NCI-H2107 (cell line): ENCODE results near the gene KIF1C.

Experiments
- DNase-seq: peaks from one replicate; lab custom pipeline; 2025; lab: John Stamatoyannopoulos, UW

KIF1C gene

DNA sequence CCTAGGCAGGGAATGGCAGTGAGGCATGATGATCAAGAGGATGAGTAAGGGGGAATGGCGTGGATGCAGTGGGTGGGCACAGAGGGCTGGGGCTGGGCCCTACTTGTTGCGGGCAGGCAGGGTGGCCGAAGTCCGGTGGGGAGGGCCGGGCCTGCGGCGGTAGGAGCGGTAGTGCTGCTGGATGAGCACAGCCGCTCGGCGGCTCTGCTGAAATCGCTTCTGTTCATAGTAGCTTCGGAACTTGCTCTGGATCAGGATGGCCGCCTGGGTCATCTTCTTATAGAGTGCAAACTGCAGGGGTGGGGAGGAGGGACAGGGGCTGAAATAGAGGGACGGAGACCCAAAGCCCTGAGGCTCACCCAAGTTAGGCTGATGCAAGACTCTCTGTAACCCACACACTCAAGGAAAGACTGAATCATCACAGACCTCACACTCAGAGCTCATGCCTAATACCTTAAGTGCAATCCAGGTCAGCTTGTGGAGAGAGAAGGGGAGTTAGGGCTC lies 28.7 kb upstream of the KIF1C start:
- DNase-seq, result no peak

DNA sequence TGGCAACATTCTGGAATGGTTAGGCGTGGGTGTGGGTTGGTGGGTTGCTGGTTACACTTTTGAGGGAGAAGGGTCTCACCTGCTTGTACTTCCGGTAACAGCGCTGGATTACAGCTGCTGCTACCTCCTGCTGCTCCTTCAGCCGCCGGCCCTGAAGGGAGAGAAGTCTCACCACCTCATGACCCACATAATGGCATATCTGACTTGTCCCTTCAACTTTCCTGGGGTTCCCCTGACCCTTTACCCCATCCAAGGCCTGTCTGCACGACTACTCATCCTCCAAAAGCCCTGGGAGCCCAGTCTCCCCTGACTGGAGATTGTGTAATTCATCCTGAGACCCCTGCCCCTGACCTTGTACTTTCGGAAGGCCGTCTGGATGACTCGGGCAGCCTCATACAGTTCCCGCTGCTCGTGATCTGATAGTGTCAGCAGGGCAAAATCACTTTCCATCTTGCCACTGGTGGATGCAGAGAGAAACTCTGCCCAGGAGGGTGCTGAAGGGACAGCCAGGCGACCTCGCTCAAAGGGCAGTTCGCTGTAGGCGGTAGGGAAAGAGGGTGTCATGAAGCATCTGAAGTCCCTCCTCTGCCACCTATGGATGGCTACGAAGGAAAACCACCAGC lies 28.1 kb upstream of the KIF1C start:
- no peak for DNase-seq

DNA sequence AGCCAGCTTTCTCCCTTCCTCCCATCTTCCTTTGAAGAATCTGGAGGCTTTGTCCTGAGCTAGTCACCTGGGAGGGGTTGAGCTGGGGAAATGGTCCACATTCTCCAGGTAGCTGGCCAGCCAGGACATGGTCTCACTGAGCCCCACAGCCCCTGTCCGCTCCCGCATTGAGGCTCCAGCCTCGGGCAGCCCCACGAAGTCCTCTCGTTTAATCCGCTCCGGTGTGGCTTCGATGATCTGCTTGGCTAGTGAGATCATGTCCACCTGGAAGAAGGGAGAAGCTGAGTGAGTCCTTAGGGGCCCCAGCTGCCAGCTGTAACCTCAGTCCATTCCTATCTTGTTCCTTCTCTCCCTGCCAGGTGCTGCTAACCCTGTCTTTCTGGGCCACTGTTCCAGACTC lies 27.5 kb upstream of the KIF1C start:
- no peak for DNase-seq

DNA sequence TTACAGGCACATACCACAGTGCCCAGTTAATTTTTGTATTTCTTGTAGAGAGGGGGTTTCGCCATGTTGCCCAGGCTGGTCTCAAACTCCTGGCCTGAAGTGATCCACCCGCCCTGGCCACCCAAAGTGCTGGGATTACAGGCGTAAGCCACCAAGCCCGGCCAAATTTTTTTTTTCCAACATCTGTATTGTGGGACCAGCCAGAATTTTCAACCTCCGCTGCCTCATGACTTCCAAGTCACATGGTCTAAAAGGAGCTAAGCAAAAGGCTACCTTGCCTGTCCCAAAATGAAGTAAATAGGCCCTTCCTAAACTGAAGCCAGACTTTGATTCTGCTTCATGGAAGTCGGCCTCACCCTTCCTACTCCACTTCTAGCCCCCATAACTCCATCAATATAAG lies 25.9 kb upstream of the KIF1C start:
- DNase-seq, result no peak

DNA sequence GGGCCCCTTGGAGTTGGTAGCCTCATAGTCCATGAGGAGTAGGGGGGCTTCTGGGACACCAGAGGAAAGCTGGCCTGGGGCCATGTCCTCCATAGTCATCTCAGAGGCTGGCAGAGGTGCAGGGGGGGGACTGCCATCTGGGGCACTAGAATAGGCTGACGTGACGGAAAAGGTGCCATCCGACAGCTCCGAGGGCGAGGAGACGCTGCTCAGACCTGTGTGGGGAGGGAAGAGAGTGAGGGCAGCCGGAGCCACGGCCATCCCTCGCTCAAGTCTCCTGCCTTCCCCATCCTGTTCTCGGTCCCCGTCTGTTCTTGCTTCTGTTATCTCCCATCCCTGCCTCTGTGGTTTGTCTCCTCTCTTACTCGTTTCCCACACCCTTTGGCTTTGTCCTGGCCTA lies 25.4 kb upstream of the KIF1C start:
- DNase-seq, result no peak

DNA sequence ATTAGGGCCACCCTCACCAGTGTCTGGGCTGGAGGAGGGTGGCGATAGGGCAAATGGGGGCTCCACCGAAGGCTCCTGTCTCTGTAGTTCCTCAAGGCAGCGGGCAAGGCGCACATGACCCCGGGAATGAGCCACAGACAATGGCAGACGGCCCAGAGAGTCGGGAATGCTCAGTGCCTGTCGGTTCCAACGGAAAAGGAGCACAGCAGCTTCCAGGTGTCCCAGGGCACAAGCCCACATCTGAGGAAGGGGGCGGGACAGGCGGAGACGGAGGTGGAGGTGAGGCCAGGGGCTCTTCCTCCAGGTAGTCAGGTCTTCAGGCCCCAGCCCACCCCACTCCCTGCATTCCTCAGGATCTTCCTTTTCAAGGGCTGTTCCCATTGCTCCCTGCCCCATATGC lies 25.0 kb upstream of the KIF1C start:
- DNase-seq, result no peak

DNA sequence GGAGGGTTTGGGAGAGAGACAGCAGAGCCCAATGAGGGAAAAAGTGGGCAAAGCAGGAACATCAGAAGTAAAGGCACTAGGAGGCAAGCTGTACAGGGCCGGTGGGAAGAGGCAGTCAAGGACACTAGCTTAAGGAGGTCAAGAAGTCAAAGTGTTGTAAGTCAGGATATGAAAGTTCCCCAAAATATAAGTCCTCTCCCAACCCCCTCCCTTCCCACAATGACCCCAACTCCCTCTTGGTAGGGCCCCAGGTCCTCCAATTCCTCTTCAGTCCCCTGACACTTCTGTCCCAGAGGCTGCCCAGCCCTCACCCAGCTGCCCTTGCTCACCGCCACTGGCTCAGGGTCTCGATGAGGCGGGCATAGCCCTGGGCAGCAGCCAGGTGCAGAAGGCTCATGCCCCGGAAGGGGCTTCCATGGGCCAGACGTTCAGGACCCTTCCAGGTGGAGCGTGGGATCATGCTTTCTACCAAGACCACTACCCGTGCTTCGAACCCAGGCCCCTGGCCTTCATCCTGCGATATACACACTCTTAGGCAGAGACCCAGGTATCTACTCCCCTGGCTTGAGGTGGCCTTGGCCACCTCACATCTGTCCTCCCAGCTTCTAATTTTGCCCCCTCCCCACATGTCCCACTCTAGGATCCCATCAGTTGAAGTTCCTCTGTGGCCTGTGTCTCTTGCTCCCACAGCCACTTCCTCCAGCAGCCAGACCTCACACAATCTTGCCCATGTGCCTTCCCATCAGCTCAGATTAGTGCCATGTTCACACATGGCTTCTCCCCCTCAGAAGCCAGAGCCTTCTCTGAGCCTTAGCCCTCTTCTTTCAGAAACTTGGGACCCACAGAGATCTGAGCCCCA lies 24.3 kb upstream of the KIF1C start:
- no peak for DNase-seq

DNA sequence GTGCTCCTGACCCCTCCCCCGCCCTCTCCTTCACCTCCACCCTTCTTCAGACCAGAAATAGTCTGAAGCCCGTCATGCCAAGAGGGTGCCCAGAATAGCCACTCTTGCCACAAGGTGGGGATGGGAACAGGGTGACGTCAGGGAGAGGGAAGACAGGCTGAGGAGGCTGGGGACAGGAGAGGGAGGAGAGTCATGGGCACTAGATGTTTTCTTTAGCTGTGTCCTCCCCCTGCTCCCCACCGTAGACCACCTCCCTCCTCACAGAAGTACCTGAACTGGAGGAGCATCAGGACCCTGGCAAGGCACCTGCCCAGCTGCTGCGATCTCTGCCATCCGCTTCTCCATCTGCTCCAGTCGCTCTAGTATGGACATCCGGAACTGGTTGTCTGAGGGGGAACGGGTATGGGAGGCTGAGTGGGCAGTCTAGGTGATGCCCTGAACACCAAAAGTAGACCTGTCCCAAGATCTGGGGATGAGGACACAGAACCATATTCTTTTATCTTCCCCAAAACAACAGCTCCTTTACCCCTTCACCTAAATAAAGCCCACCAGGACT lies 23.6 kb upstream of the KIF1C start:
- DNase-seq, result no peak

DNA sequence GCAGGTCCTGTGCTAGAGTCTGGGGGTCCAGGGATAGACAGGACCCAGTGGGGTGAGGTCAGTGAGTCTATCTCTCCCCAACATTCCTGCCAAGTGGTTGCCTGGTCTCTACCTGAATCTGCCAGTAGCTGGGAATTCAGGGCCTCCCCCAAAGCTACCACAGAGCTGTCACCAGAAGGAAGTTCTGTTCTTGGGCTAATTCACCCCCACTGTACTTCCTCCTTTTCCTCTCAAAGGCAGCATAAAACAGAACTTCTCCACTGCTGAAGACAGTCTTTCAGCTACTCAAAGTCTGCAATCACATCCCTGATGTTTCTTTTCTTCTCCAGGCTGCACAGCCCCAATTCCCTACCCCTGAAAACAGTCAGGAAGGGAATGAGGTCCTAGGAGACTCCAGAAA lies 19.0 kb upstream of the KIF1C start:
- no peak for DNase-seq

DNA sequence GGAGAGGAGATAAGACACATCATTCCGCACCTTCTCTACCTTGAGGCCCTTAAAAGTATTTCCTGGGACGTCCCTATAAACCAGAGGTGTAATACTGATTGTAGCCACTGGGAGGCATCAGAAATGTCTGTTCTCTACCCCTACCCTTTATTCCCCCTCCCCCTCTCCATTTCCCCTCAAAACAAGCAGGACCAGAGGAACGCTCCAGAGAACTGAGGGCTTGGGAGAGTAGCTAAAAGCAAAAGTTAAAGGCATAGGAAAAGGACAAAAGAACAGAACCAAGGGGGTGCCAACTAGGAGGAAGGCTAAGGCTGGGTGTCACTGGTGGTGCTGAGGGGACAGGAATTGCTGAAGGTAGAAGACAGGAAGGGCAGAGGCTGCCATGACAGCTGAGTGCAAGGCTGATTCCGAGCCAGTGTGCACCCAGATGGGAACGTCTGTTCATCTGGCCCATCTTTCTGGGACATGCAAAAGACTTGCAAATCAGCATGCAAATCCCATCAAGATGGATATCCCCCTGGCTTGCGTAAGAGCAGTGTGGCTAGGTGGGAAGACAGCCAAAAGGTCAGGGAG lies 17.0 kb upstream of the KIF1C start:
- no peak for DNase-seq

DNA sequence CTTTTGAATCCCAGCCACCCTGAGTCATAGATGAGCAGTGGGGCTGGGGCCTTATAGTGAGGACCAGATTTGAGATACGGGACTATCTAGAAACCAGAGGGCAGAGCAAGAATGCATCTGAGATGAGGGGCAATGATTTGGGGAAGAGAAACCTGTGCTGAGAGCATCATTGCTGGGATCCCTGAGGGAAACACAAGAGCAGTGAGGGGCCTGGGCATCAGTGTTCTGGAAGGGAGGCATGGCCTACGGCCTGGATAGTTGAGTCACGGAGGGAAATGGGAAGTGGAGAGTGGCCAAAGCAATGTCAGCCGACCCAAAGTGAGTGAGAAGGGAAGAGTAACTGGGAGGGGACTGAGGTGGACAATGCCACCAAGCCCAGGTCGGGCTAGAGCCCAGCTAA lies 15.4 kb upstream of the KIF1C start:
- DNase-seq, result no peak

DNA sequence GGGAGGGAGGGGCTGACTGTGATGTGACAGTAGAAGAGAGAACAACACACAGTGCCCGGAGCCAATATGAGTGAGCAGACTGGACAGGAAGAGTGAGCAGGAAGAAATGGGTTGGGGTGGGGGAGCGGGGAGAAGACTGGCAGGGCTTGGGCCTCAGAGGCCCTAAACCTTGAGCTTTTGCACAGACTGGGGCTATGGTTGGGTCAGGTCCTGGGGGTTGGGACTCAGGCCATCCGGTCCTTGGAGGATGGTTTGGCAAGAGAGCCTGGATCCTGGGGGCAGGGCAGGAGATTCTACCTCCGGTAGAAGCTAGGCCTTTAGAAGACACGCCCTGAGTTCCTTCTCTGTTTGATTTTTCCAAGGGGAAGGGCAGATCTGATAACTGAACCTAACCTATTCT lies 11.3 kb upstream of the KIF1C start:
- no peak for DNase-seq

DNA sequence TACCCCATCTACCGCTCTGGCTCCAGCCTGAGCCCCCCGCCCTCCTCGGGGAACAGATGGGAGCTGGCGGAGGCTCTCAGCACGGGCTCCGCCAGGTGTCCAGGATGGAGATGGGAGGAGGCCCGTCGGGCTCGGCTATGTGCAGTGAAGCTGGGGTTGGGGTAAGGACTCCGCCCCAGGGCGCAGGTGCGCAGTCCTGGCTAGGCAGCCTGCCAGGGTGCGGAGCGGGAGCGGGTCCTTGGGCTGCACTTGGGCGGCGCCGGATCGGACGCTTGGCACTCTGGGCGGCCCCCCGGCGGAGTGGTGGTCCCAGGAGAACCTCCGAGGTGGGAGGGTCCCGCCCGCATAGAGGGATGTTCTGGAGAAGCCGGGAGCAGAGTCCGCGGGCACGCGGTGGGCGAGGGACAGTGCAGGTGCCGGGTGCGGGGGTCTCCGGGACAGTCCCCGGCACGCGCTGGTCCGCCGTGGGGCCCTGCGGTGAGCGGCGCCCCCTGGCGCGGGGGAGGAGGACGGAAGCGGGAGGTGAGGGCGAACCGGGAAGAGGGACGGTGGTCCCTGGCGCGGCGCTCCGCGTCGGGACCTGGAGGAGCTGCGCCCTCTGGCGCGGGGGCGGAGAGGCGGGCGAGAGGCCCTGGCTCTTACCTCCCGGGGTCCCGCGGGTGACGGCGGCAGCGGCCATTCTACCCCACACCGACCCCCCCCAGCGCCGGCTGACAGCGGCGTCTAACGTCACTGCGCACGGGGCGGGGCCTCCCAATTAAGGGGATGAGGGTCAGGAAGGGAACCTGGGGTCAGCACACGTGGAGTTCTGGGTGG lies 10.6 kb upstream of the KIF1C start, which contains the start of gene CAMTA2:
CAMTA2 (minus strand) TSS at position 725 of the 816 bp plus-strand sequence. CDS start 1,453 bp downstream, outside the sequence.
- DNase-seq, result peak; percentile 45

DNA sequence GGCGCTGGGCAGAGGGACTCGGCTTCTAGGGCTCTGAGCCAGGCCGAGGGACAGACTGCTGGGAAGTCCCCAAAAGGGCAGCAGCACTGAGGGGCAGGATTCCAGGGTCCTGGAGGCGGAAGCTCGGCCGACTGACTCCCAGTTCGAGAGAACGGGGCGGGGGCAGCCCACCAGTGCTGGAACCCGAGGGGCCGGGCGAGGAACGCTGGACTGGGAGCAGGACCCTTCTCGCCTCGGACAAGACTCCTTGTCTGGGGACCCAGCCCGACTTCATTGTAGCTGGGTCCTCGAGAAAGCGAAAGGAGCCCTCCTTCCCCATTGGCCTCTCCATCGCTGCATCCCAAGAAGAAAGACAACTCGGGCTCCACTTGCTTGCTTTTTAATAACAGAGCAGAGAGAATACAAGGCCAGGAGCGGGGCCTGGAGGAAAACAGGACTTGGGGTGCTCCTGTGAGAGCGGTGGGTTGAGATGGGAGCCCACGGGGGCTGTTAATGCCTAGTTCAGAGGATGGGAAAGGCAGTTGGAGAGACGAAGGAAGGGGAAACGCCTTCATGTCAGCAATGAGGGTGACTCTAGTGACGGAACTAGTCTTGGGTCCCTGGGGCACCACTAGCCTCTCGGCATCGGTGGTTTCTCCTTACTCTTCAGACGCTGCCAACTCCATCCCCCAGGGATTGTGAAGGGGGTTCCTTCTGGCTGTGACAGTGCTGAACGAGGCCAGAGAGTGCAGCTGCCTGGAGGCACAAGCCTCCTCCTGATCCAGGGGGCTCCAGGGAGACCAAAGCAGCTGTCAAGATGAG lies 9.8 kb upstream of the KIF1C start:
- no peak for DNase-seq

DNA sequence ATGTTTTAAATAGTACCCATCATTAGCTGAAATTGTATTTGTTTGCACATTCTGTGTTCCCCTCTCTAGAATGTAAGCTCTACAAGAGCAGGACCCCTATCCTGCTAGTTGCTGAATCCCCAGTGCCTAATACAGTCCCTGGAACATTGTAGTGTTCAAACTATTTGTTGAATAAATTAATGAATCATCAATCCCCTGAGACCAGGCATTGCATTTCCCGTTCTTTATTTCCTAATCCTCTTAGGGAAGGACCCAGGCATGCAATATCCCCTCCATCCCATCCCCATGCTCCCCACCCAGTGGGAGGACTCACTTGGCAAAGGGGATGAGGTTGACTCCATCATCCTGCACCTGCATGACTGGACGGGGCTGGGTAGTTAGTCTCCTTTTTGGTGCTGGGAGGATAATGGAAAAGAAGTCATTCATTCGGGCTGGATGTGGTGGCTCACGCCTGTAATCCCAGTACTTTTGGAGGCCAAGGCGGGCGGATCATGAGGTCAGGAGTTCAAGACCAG lies 3.6 kb upstream of the KIF1C start:
- DNase-seq, result no peak

DNA sequence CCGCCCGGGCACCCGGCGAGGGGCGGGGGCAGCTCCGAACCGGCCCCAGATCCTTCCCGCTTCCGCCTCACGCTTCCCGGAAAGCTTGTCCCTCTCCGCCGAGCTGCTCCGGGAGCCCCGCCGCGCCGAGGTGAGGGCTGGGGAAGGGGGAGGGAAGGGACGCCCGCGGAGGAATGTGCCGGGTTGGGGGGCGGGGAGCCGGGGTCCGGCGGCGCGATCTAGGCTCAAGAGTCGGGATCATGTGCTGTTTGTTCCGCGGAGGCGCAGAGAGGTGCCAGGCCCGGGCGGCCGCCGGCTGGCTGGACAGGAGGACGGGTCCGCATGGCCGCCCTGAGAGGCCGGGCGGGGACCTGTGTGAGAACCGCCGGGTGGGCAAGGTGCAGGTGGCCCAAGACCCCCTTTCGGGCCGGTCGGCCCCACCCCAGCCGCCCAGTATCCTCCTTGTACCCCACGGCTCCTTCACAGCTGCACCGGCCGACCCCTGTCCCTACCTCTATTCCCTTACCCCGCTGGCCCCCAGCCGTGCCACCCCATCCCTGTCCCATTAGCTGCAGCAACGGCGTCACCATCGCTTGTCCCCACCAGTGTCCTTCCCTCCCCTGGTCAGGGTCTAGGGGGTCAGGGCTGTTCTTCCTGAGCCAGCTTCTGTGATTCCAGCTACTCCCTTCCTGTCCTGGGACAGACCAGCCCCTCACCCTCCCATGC lies 429 bp downstream of the KIF1C start:
- no peak for DNase-seq

DNA sequence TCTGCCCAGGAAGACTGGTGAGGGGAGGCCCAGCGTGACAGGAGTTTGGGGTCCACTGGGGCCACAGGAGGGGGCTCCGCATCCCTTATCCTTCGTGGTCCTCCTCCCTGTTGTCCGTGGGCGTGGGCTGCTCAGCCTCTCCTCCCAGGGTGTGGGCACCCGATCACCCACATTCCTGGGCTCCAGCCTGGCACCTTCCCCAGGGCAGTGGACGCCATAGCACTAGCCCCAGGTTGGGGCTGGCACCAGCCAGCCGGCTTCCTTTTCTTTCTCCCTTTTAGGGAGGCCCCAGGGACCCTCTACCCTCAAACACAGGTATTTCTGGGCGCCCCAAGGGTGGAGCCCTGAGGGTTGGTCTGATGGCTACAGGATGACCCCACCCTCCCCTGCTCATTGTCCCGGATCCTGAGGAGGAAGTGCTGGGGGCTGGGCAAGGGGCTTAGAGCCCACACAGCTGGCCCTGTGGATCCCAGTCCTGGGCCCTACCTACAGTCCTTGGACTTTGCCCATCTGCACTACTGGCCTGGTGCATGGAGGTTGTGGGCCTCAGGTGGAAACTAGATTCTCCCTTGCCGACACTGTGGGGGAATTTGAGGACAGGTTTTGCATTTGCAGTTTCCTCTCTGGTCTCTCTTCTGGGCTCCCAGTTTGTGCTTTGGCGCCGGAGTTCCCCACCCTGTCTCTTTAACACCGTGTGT lies 1.1 kb downstream of the KIF1C start:
- DNase-seq, result no peak

DNA sequence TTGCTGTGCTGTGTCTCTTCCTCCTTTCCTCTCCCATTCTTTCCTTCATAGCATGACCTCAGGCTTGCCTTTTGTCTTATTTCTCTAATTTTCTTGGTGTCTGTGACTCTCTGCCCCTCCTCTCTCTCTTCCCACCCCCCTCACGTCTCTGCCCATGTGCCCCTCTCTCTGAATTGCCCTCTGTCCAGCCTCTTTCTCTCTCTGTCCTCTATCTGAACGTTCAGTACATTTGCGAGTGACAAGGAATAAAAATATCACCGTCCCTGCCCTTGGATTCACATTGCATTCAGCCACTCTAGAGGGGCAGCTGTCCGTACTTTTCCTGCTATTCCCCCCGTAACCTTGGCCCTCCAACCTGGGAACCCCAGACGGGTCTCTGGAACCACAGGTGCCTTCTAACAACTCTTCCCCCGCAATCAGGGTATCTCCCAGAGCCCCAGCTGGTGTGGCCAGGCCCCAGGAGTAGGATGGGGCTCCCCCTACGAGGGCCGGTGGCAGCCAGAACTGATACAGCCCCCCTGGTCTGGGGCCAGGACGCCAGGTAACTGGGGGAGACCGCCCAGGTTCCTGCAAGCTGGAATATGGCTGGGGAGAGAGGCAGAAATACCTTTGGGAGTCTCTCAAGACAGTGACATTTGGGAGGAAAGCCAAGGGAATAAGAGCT lies 1.8 kb downstream of the KIF1C start:
- DNase-seq, result no peak

DNA sequence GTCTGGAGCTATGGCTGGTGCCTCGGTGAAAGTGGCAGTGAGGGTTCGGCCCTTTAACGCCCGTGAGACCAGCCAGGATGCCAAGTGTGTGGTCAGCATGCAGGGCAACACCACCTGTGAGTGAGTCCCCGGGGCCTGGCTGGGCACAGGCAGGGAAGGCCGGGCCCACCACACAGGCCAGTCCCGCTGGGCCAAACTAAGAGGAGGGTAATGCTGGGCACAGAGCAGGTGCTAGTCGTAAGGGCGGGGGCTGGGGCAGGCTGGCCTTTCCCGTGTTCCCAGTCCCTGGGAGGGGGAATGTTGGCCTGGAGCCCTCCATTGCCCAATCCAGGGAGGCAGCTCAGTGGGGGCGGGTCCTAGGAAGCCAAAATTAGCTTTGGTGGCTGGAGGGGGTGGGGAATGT lies 2.5 kb downstream of the KIF1C start:
- DNase-seq, result no peak
